GM12878 (cell line): ENCODE measurements around the gene PMPCA. TPM values are rescaled to one million over a fixed set of nuclear protein-coding genes. Genes with fewer than 3 reads are reported as not detected.

ENCODE experiments used
- ATAC-seq: fragments of 200-7000 bp; cut with Tn5 transposase; 3 replicates; pipeline ENCODE4 v1.9.1; 2020; ENCODE audit warnings: mild to moderate bottlenecking, moderate library complexity
- BruUV-seq: library from RNA; stranded (reverse); fragments of 400-500 nt; replicated peaks from 2 replicates; lab custom pipeline; 2021; lab: Mats Ljungman, UMichigan
- CTCF ChIA-PET: fragments of 300-600 bp; sonication (Branson Sonifier 250); formaldehyde crosslinking; extraction: SDS; loops from one replicate; lab custom pipeline; 2021; ENCODE audit warnings: inconsistent platforms; lab: Yijun Ruan, JAX
- POLR2A ChIA-PET: fragments of 350-600 bp; formaldehyde crosslinking; extraction: SDS; loops from one replicate; lab custom pipeline; 2021; ENCODE audit warnings: inconsistent platforms; lab: Charles Lee
- RAD21 ChIA-PET: fragments of 300-600 bp; sonication (Branson Sonifier 250); formaldehyde crosslinking; loops from one replicate; lab custom pipeline; 2023; ENCODE audit warnings: antibody characterized with exemption; ENCODE audit not compliant: unreplicated experiment; lab: Charles Lee
- SMC1A ChIA-PET: fragments of 300-600 bp; sonication (Branson Sonifier 250); formaldehyde crosslinking; loops from one replicate; lab custom pipeline; 2023; ENCODE audit not compliant: unreplicated experiment, uncharacterized antibody; lab: Charles Lee
- DNase-seq: peaks from one replicate; pipeline ENCODE4 v3.0.0-alpha.2; 2011; ENCODE audit warnings: low read depth, low spot score
- FAIRE-seq: peaks from 3 replicates; lab custom pipeline; 2011; peaks lifted over from hg19 to GRCh38; lab: Jason Lieb, UNC
- H2AFZ ChIP-seq: 2 replicates; pipeline ENCODE4 v1.6.0; 2011; ENCODE audit warnings: low read depth, low read length, control low read depth; ENCODE audit not compliant: control insufficient read depth
- H3K27ac ChIP-seq: 2 replicates; pipeline ENCODE4 v1.5.1; 2011; ENCODE audit warnings: control low read depth; ENCODE audit not compliant: control insufficient read depth, insufficient read depth
- H3K27me3 ChIP-seq, 2 experiments: replicated peaks in 1 of 2; 2 replicates each; pipeline versions ENCODE4 v1.6.0 to v1.6.1; 2011; ENCODE audit warnings: low read length in 1 of 2; ENCODE audit not compliant: control insufficient read depth in 2 of 2, insufficient read depth in 2 of 2
- H3K36me3 ChIP-seq, 2 experiments: 2 replicates each; pipeline ENCODE4 v1.5.1; 2011; ENCODE audit warnings: low read length in 1 of 2; ENCODE audit not compliant: control insufficient read depth in 2 of 2, insufficient read depth in 2 of 2
- H3K4me1 ChIP-seq: 2 replicates; pipeline ENCODE4 v1.6.1; 2011; ENCODE audit warnings: mild to moderate bottlenecking, low read length, moderate library complexity, mixed read lengths; ENCODE audit not compliant: control insufficient read depth, insufficient read depth
- H3K4me2 ChIP-seq: 2 replicates; pipeline ENCODE4 v1.6.0; 2011; ENCODE audit warnings: control low read depth; ENCODE audit not compliant: control insufficient read depth, insufficient read depth
- H3K4me3 ChIP-seq: fragments of 200-600 bp; sonication (generic); 2 replicates; pipeline ENCODE4 v1.5.1; 2016
- H3K79me2 ChIP-seq: 2 replicates; pipeline ENCODE4 v1.6.0; 2011; ENCODE audit warnings: low read length; ENCODE audit not compliant: control insufficient read depth, insufficient read depth
- H3K9ac ChIP-seq: 2 replicates; pipeline ENCODE4 v1.8.0; 2011; ENCODE audit warnings: low read length, control low read depth, mixed read lengths; ENCODE audit not compliant: control insufficient read depth, insufficient read depth
- H3K9me3 ChIP-seq: replicated peaks from 3 replicates; pipeline ENCODE4 v1.5.1; 2011; ENCODE audit warnings: mild to moderate bottlenecking, low read length; ENCODE audit not compliant: control insufficient read depth, insufficient read depth
- H4K20me1 ChIP-seq: 2 replicates; pipeline ENCODE4 v1.6.0; 2011; ENCODE audit not compliant: control insufficient read depth, insufficient read depth
- KDM1A ChIP-seq: fragments of 200-600 bp; sonication (generic); IDR thresholded peaks from 2 replicates; pipeline ENCODE4 v1.6.1; 2016; ENCODE audit warnings: borderline replicate concordance
- NFXL1 ChIP-seq: fragments of 450-650 bp; IDR thresholded peaks from 2 replicates; pipeline ENCODE4 v1.6.1; 2017; ENCODE audit warnings: antibody characterized with exemption, mild to moderate bottlenecking, borderline replicate concordance
- SPI1 ChIP-seq: IDR thresholded peaks from 2 replicates; pipeline ENCODE4 v1.6.1; 2011; ENCODE audit warnings: low read depth, mild to moderate bottlenecking, low read length, moderate library complexity, borderline replicate concordance; ENCODE audit not compliant: insufficient read depth
- WGBS: methylation state at CpG from one replicate; pipeline ENCODE4 v1.1.6; 2016; ENCODE audit warnings: low lambda C conversion rate; ENCODE audit not compliant: insufficient replicate concordance, insufficient coverage; ENCODE audit errors: missing lambda C conversion rate; 5-methylcytosine and 5-hydroxymethylcytosine counted together
- in situ Hi-C: fragments of 300-500 bp; cut with MboI; formaldehyde crosslinking; loops from 9 replicates; pipeline ENCODE4 v1.14.3; 2018; ENCODE audit warnings: mixed read lengths
- intact Hi-C: fragments of 100-400 bp; cut with micrococcal nuclease; formaldehyde crosslinking; loops from one replicate; pipeline ENCODE4 v1.14.2; 2022; ENCODE audit not compliant: unreplicated experiment
- polyA plus RNA-seq, 11 experiments: library from polyadenylated mRNA; depleted of rRNA in 4 of 11; unstranded in 6 of 11; stranded (reverse) in 5 of 11; fragments of >200 nt; fragmentation: Nextera tagmentation in 4 of 11; fragmentation: Illumina TruSeq in 1 of 11; extraction: Ambion mirVana in 4 of 11; extraction: Trizol in 1 of 11; gene quantifications; 1 replicate in 1 of 11; 2 replicates in 10 of 11; pipeline versions ENCODE4 v1.2.1 to v1.2.3, GENCODE V29; 2011 to 2016; ENCODE audit warnings: inconsistent platforms in 2 of 11, missing spikeins in 2 of 11, low read depth in 1 of 11
- total RNA-seq, 4 experiments: library from RNA; depleted of rRNA in 3 of 4; stranded (reverse); fragments of >200 nt in 3 of 4; fragmentation: Illumina TruSeq in 1 of 4; extraction: Trizol in 1 of 4; gene quantifications; 2 replicates each; pipeline versions ENCODE4 v1.2.1 to v1.2.3, GENCODE V29; 2013 to 2021
- TF ChIP-seq, protein P1 (sequence below): fragments of 450-650 bp; IDR thresholded peaks from 2 replicates; pipeline ENCODE4 v1.6.1; 2017; ENCODE audit warnings: low read depth, mild to moderate bottlenecking, moderate library complexity

PMPCA gene
- total and polyA plus RNA-seq, 10 of the 15 experiments (the other 5 are each of a cell fraction or from before 2014, with no cell fraction given) = 8.1 to 137 (median 75.7) TPM

DNA sequence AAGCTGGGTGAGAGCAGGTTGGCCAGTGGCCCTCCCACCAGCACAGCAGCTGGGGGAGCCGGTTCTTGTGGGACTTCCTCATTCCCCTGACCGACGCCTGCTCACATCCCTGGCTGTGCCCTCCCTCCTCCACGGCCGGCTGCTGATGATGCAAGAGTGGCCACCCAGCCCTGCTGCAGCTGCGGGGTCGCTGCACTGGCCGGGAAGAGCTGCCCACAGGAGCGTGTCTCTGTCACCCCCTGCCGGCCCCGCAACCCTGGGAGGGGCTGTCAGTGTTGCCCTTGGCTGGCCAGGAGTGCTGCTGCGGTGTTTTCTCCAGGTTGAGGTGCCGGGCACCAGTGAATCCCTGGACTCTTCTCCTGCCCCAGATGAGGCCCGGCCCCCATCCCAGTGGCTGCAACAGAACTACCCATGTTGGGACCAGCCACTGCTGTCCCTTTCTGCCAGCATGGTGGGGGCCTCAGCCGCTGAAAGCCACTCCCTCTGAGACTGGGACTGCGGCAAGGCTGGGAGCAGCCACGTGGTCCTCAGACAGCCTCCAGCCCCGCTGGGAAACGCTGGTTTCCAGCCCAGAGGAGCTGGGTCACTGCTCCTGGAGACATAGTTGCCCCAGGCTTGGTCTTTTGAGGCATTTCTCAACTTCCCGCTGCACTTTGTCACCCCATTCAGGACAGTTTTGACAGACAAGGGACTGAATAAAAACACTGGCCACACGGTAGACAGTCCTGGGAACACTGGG lies 37.7 kb upstream of the PMPCA start (continued):
- TF ChIP-seq, protein P1, sequence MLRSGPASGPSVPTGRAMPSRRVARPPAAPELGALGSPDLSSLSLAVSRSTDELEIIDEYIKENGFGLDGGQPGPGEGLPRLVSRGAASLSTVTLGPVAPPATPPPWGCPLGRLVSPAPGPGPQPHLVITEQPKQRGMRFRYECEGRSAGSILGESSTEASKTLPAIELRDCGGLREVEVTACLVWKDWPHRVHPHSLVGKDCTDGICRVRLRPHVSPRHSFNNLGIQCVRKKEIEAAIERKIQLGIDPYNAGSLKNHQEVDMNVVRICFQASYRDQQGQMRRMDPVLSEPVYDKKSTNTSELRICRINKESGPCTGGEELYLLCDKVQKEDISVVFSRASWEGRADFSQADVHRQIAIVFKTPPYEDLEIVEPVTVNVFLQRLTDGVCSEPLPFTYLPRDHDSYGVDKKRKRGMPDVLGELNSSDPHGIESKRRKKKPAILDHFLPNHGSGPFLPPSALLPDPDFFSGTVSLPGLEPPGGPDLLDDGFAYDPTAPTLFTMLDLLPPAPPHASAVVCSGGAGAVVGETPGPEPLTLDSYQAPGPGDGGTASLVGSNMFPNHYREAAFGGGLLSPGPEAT = no peak
- TF ChIP-seq, all 136 proteins: peak for 8

DNA sequence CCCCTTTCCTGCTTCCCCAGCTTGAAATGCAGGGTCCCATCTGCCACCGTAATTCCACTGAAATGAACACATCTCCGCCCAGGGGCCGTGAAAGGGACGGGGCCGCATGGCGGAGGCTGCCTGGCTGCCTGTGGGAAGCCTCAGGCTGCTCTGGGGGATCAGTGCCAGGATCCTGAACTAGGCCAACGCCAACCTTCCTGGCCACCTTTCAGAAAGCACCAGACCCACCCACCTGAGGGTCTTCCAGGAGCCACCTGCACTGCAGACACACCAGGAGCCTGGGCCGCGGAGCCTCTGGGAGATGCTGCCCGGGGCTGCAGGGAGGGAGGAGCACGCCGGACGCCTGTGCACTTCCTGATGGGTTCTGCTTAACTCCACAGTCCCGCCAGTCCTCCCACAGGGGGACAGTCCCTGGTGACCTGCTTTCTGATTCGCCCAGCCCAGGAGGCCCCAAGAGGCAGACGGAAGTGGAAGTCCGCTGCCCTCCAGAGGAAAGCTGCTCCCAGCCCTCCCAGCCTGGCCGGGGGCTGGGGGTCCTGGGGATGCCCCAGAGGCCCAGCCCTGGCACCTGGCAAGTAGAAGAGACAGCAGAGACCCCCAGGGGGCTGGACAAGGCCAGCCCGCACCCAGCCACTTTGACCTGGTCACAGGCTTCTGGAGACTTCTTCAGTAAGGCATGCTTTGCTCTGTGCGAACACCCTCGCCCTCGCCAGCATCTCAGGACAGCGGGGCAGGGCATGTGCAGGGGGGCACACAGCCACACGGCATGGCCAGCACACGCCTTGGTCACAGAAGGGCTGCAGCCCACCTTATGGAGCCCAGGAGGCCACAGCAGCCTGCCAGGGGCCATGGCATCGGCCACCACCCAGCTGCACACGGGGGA lies 36.9 kb upstream of the PMPCA start, which contains the start of gene CARD9:
TSS of gene CARD9 (minus strand) at position 370 of the 883 bp plus-strand sequence. CDS start 1,591 bp downstream, outside the sequence.
- CTCF ChIA-PET = interaction anchor here (1.5 to 1.9 kb wide), 2 partner anchors 10 to 26 kb away, joined by 5 to 7 read pairs; partner anchors contain the start of genes DNLZ and SNAPC4
- SMC1A ChIA-PET = no interaction called here
- Histone ChIP-seq H3K9ac (peak within 1 kb of the TSS; percentile 64), H3K27ac (peak within 1 kb of the TSS; percentile 52; the same call in 1 of the 2 replicates), H3K79me2 (no peaks in the 10 kb centered on the region), H3K4me3 (peak within 1 kb of the TSS; percentile 60), H3K9me3 (no peaks in the 10 kb centered on the region), H3K36me3 (peaks cover 0 to 6% of the 10 kb centered on the region in 2 experiments; a peak in 3 of 4 replicates), H4K20me1 (no peaks in the 10 kb centered on the region), H3K4me1 (0 out of 2 replicates have a peak, but pooled peaks cover 4% of the 10 kb centered on the region), H3K4me2 (peak within 1 kb of the TSS; percentile 36), H3K27me3 (no peaks in the 10 kb centered on the region), H2AFZ (0 out of 2 replicates have a peak within 1 kb of the TSS, but pooled peaks have one; percentile 37)
- DNase-seq = no peak
- TF ChIP-seq NFXL1 (peak; percentile 60; the same call in 1 of the 2 replicates), SPI1 (peak; percentile 34; the same call in 1 of the 2 replicates), KDM1A (no peak)
- POLR2A ChIA-PET = interaction anchor here (1.1 to 2.0 kb wide), 2 partner anchors 27 to 30 kb away, joined by 3 to 5 read pairs; no protein-coding TSS in a partner anchor
- in situ Hi-C loops (no loop called here), intact Hi-C loops (no loop called here)
- RAD21 ChIA-PET = interaction anchor here (1.6 kb wide), 1 partner anchor 10 kb away, joined by 6 read pairs; the partner anchor contains the start of gene DNLZ
- WGBS = 71% methylated on average over 27 of the region's 27 CpGs
- BruUV-seq = no TSS peak
- ATAC-seq = peak; percentile 84
- FAIRE-seq = no peak
